Measurements from ENCODE around the gene PPM1N. TPM values are rescaled to one million over a fixed set of nuclear protein-coding genes. Genes with fewer than 3 reads are reported as not detected.

PPM1N gene
- total and polyA plus RNA-seq, 2 of the 13 experiments (the other 11 are each of a cell fraction or from before 2014, with no cell fraction given) = 0.31 to 1.8 TPM

DNA sequence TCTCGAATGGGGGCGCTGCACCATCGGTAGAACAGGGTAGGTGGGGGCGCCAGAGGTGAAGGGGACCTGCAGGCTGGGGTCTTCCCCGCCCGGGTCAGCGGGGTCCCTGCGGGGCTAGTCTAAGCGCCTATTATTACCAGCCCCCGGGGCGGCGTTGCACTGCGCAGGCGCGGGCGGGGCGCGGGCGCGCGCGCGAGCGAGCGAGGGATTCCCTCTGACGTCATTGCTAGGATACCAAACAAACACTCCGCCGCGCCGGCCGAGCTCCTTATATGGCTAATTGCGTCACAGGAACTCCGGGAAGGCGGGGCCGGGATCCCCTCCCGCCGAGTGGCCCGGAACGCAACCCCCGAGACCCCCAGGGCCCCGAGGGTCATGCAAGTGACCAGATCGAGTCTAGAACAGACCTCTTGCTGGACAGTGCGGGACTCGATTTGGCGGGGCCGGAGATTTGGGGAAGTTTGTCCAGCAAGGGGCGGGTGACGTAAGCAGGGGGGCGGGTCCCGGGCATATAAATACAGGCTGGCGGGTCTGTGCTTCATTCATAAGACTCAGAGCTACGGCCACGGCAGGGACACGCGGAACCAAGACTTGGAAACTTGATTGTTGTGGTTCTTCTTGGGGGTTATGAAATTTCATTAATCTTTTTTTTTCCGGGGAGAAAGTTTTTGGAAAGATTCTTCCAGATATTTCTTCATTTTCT is 30.6 kb upstream of the PPM1N start, which contains the start of gene FOSB (continued):
- TF ChIP-seq ZNF775 (CRISPR knock-in tag; IDR thresholded peaks at IDR 0.05; ENCODE audit: borderline replicate concordance) (no peak), ZNF569 (CRISPR knock-in tag; IDR thresholded peaks at IDR 0.05; ENCODE audit: borderline replicate concordance) (no peak), BCL6 (CRISPR knock-in tag; IDR thresholded peaks at IDR 0.05) (no peak), POLR2A (IDR thresholded peaks at IDR 0.05; ENCODE audit: insufficient read depth in 1 of 2, low read depth in 2 of 2, low read length in 2 of 2) (peak; percentile 67 to 99; a peak in 3 of 4 replicates), ERF (CRISPR knock-in tag; IDR thresholded peaks at IDR 0.05) (0 out of 2 replicates have a peak, but pooled peaks have one; percentile 29), ADNP (CRISPR knock-in tag; IDR thresholded peaks at IDR 0.05) (no peak), ZNF367 (CRISPR knock-in tag; IDR thresholded peaks at IDR 0.05; ENCODE audit: borderline replicate concordance) (no peak), ZNF331 (CRISPR knock-in tag; IDR thresholded peaks at IDR 0.05) (0 out of 2 replicates have a peak, but pooled peaks have one; percentile 29), ZMYM3 (CRISPR knock-in tag; IDR thresholded peaks at IDR 0.05) (0 out of 2 replicates have a peak, but pooled peaks have one; percentile 46), FOXK2 (IDR thresholded peaks at IDR 0.05) (no peak), ZNF773 (CRISPR knock-in tag; IDR thresholded peaks at IDR 0.05; ENCODE audit: borderline replicate concordance) (no peak), ZNF558 (CRISPR knock-in tag; IDR thresholded peaks at IDR 0.05; ENCODE audit: borderline replicate concordance) (no peak), ZFP90 (CRISPR knock-in tag; IDR thresholded peaks at IDR 0.05; ENCODE audit: borderline replicate concordance) (no peak), ZNF720 (CRISPR knock-in tag; IDR thresholded peaks at IDR 0.05) (no peak), RARG (CRISPR knock-in tag; IDR thresholded peaks at IDR 0.05; ENCODE audit: low read depth) (no peak), ELF4 (CRISPR knock-in tag; IDR thresholded peaks at IDR 0.05; ENCODE audit: borderline replicate concordance) (no peak), ZNF33B (CRISPR knock-in tag; IDR thresholded peaks at IDR 0.05) (no peak)
- TF ChIP-seq, protein P1, sequence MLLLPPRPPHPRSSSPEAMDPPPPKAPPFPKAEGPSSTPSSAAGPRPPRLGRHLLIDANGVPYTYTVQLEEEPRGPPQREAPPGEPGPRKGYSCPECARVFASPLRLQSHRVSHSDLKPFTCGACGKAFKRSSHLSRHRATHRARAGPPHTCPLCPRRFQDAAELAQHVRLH (CRISPR knock-in tag; IDR thresholded peaks at IDR 0.05; ENCODE audit: borderline replicate concordance, low read depth) = no peak
- TF ChIP-seq, protein P2, sequence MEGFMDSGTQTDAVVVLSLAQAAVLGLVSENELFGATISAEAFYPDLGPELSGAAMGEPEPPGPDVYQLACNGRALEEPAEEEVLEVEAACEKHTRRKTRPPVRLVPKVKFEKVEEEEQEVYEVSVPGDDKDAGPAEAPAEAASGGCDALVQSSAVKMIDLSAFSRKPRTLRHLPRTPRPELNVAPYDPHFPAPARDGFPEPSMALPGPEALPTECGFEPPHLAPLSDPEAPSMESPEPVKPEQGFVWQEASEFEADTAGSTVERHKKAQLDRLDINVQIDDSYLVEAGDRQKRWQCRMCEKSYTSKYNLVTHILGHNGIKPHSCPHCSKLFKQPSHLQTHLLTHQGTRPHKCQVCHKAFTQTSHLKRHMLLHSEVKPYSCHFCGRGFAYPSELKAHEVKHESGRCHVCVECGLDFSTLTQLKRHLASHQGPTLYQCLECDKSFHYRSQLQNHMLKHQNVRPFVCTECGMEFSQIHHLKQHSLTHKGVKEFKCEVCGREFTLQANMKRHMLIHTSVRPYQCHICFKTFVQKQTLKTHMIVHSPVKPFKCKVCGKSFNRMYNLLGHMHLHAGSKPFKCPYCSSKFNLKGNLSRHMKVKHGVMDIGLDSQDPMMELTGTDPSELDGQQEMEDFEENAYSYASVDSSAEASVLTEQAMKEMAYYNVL (CRISPR knock-in tag; IDR thresholded peaks at IDR 0.05; ENCODE audit: borderline replicate concordance) = no peak
- TF ChIP-seq, protein P3, sequence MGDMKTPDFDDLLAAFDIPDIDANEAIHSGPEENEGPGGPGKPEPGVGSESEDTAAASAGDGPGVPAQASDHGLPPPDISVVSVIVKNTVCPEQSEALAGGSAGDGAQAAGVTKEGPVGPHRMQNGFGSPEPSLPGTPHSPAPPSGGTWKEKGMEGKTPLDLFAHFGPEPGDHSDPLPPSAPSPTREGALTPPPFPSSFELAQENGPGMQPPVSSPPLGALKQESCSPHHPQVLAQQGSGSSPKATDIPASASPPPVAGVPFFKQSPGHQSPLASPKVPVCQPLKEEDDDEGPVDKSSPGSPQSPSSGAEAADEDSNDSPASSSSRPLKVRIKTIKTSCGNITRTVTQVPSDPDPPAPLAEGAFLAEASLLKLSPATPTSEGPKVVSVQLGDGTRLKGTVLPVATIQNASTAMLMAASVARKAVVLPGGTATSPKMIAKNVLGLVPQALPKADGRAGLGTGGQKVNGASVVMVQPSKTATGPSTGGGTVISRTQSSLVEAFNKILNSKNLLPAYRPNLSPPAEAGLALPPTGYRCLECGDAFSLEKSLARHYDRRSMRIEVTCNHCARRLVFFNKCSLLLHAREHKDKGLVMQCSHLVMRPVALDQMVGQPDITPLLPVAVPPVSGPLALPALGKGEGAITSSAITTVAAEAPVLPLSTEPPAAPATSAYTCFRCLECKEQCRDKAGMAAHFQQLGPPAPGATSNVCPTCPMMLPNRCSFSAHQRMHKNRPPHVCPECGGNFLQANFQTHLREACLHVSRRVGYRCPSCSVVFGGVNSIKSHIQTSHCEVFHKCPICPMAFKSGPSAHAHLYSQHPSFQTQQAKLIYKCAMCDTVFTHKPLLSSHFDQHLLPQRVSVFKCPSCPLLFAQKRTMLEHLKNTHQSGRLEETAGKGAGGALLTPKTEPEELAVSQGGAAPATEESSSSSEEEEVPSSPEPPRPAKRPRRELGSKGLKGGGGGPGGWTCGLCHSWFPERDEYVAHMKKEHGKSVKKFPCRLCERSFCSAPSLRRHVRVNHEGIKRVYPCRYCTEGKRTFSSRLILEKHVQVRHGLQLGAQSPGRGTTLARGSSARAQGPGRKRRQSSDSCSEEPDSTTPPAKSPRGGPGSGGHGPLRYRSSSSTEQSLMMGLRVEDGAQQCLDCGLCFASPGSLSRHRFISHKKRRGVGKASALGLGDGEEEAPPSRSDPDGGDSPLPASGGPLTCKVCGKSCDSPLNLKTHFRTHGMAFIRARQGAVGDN (CRISPR knock-in tag; IDR thresholded peaks at IDR 0.05) = no peak; the same call in none of the 2 replicates
- TF ChIP-seq, protein P4, sequence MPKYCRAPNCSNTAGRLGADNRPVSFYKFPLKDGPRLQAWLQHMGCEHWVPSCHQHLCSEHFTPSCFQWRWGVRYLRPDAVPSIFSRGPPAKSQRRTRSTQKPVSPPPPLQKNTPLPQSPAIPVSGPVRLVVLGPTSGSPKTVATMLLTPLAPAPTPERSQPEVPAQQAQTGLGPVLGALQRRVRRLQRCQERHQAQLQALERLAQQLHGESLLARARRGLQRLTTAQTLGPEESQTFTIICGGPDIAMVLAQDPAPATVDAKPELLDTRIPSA (CRISPR knock-in tag; IDR thresholded peaks at IDR 0.05; ENCODE audit: borderline replicate concordance) = no peak
